OCI-M1 (cell line): ENCODE measurements around the gene THBS2.
"Not testable (repeated sequence)": the region's sequence is repeated elsewhere in the genome, so short reads cannot be mapped to it uniquely, and the experiment has no call there.

Source experiments
- DNase-seq: peaks from one replicate; lab custom pipeline; 2025; lab: John Stamatoyannopoulos, UW

THBS2 gene

GRCh38 chr6:169184419-169184818 is 69.2 kb downstream of the THBS2 start:
- DNase-seq, result no peak

- no peak for DNase-seq
Observed at GRCh38 chr6:169183233-169183632, 70.4 kb downstream of the THBS2 start.

DNA sequence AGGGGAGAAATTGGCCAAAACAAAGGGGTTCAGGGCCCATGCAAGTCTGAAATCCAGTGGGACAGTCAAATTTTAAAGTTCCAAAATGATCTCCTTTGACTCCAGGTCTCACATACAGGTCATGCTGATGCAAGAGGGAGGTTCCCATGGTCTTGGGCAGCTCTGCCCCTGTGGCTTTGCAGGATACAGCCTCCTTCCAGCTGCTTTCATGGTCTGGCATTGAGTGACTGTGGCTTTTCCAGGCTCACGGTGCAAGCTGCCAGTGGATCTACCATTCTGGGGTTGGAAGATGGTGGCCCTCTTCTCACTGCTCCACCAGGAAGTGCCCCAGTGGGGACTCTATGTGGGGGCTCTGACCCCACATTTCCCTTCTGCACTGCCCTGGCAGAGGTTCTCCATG is 73.8 kb downstream of the THBS2 start:
- DNase-seq, result not testable (repeated sequence)

GRCh38 chr6:169177516-169178166 is 76.0 kb downstream of the THBS2 start:
- DNase-seq, result no peak

DNA sequence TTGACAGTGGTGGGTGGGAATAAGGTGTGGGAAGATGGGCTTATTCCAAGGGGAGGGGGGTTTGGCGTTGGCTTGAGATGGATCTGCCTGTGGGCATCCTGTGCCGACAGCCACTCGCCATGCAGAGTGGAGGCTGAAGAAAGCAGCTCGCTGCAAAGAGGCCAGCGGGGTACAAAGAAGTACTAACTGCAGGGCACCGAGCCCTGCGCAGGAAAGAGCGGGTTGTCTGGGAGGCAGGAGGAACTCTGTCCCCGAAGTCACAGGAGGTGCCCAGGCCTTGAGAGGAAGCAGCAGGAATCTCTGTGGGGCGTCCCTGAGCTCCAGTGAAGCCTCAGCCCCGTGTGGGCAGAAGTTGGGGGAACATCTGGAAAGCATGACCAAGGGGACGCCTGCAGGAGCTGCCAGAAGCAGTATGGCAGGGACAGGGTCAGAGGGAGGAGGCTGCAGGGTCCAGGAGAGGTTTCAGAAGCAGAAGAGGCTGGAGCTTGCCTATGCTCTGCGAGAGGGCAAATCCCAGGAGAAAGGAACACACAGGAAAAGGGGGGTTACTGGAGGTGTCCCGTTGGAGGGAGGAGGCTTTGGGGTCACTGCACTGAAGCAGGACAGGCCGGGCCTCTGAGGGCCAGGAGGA is 77.2 kb downstream of the THBS2 start:
- DNase-seq, result no peak

DNA sequence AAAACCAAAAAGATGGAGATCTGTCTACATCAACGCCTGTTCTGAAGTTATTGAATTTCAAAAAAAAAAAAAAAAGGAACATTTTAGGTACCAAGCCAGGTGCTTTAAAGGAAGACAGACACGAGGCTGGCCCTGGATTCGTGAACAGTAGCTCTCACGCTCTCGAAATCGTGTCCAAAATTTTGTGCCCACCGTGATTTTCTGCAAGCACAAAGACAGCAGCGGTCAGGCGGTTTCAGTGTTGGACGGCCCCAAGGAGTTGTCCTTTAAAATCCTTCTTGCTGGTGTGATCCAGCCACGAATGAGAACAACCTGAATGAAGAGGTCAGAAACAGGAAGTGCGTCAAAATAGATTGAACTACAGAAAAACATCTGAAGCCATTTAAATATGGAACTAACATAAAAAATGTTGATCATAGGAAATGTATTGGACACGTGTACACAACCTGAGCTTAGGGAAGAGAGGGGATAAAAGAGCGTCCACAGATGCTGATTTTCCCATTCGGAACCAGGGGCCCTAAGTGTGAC is 78.2 kb downstream of the THBS2 start:
- no peak for DNase-seq

GRCh38 chr6:169174516-169175359 is 78.9 kb downstream of the THBS2 start:
- no peak for DNase-seq

- DNase-seq, result no peak
Observed at GRCh38 chr6:169173532-169174268, 79.9 kb downstream of the THBS2 start.

- DNase-seq, result no peak
Observed at GRCh38 chr6:169172946-169173345, 80.7 kb downstream of the THBS2 start.

DNA sequence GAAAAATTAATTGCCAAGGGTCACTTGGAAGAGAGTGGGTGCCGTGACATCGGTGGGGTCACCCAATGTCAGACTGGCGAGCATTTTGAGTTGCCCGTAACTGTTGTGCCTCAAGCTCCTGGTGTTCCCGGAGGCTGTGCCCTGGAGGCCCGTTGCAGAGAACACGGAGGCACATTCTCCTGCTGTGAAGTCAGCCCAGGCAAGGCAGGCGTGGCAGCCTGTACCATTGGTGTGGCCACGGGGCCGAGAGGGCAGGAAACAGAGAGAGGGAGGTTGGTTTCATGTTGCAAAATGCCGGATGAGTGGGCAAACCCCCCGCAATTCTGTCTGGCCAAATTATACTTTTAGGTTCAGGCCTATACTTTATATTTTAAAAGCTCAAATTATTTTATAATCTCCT is 81.2 kb downstream of the THBS2 start:
- no peak for DNase-seq

GRCh38 chr6:169171951-169172350 is 81.7 kb downstream of the THBS2 start:
- no peak for DNase-seq

DNA sequence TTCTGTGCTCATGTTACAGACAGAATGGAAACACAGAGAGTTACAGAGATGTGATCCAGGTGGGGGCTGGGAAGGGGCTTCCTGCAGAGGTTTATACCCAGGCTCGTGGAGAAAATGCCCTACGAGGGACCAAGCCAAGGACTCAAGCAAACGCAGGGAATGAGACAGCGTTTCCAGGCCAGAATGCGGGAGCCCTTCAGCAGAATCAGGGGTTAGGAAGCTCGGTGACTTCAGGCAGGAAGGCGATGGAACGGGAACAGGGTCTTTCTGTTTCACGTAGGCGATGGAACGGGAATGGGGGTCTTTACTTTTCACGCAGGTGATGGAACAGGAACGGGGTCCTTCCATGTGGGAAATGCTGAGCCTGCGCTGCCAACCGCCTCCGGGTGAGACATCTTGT is 82.6 kb downstream of the THBS2 start:
- no peak for DNase-seq

- DNase-seq, result no peak
Observed at GRCh38 chr6:169170583-169170955, 83.1 kb downstream of the THBS2 start.

DNA sequence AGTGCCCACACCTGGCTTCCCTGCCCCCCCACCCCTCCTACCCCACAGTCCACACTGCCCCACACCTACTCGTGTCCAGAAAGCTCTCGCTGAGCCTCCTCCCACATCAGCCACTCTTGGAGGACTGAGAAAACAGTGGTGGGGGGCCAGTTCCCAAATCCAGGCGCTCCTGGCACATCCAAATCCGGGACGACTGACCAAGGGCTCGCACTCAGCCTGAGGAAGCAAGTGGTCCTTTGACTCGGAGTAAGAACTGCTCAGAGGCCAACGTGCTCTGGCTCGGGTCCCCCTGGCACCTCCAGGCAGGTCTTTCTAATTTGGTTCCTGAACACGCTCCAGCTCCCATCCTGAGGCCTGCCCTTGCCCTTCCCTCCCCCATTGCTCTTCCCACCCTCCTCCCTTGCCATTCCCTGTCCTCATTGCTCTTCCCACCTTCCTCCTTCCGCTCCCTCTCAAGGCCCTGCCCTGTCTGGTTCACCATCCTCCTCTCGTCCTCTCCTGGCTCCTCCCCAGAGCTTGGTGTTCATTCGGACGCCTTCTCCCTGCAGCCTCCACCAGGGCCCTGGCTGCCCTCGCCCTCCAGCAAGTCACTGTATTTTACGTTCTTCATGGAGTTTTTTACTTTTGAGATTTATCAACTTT is 83.6 kb downstream of the THBS2 start:
- DNase-seq, result no peak

- DNase-seq, result no peak
Observed at GRCh38 chr6:169169375-169169774, 84.3 kb downstream of the THBS2 start.

DNA sequence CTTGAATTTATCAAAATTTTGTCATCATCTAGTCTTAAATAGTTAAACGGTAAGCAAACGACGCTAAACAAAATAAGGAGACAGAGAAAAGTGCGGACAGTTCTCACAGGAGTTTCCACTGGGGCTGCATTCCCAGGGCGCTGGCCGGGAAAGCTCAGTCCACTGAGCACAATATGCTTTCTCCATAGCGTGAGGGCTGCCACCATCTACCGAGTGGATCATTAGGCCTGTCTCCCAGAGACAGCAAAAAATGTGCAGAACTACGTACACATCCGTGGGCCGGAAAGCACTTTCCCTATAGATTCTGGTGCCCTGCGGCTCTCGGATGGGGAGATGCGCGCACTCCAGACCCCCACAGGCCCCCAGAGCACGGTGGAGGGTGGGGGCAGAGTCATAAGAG is 84.9 kb downstream of the THBS2 start:
- DNase-seq, result no peak

DNA sequence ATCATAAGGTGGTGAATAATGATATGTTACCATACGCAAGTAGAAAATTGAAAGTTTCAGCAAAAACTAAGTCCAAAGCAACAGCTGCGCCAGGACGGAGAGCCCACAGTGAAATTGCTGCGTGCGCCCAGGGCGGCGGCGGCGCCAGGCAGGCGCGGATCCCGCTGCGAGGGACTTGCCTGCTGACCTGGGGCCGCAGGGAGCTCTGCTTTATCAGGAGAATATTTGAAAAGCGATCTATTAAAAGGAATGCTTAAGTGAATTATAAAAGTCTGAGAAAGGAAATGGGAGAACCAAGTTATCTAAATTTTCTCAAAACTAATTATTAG is 85.4 kb downstream of the THBS2 start:
- DNase-seq, result no peak

DNA sequence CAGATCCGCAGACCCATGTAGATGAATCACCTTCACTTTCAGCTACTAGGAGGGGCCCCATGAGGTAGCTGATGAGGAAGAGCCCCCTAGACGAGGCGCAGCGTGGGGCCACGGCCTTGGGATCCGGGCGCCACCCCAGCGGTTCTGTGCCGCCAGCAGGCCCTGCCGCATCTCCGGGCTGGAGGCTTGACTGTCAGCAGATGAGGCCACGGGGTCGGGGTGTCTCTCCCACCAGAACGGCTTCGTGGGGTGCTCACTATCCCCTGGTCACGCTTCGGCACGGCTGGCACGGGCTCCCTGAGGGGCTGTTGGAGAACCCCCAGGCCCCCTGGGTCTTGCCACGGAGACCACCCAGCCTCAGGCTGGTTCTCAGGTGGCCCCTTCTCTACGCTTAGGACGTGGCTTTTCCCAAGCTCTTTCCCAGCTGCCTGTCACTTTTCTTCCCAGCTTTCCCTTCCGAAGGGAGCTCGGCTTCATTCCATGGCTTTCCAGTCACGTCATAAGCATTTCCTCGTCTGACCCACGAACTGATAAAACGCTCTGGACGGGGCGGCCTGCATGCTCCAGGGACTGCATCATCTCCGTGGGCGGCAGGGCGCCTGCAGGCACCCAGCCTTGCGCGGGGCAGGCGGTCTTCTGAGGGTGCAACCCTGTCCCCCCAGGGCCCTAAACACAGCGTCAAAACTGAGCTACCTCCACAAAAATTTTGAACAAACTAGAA is 85.9 kb downstream of the THBS2 start:
- no peak for DNase-seq

- no peak for DNase-seq
Observed at GRCh38 chr6:169166896-169167580, 86.6 kb downstream of the THBS2 start.
